ENCODE measurements around the gene GNG2. TPM values are rescaled to one million over a fixed set of nuclear protein-coding genes. Genes with fewer than 3 reads are reported as not detected.

The GNG2 gene
- total and polyA plus RNA-seq, 7 donors, result 1.4 to 8.2 (median 2.1) TPM

- intact Hi-C loops (cut with DNase I), result no loop called here
- peak overlapping the region; percentile 61 for H3K4me3 ChIP-seq
- H3K36me3 ChIP-seq (ENCODE audit: insufficient read depth in 1 of 2, low read depth in 1 of 2), result no peaks in the 10 kb centered on the region
- H3K27ac ChIP-seq, result no peak overlapping the region
- 82 to 92% (median 91%) methylated on average over 1 of the region's 1 CpG for WGBS, 3 donors
- TF ChIP-seq CTCF (IDR thresholded peaks at IDR 0.05), result no peak
- no peaks in the 10 kb centered on the region for H3K4me1 ChIP-seq
- DNase-seq, result no peak
- ATAC-seq, result no peak
- no peaks in the 10 kb centered on the region for H3K9me3 ChIP-seq
- peaks cover 0 to 5% (median 3%) of the 10 kb centered on the region in 3 donors for H3K27me3 ChIP-seq (ENCODE audit: insufficient read depth in 3 of 3, low read length in 2 of 3)
Observed at GRCh38 chr14:51862860-51863259, 2.4 kb downstream of the GNG2 start.

GRCh38 chr14:51865953-51866747, 5.7 kb downstream of the GNG2 start:
- H3K36me3 ChIP-seq (ENCODE audit: insufficient read depth in 1 of 2, low read depth in 1 of 2), result no peaks in the 10 kb centered on the region
- no peak for TF ChIP-seq CTCF (IDR thresholded peaks at IDR 0.05)
- ATAC-seq (no peak), DNase-seq (no peak)
- peaks cover 0 to 4% (median 0%) of the 10 kb centered on the region in 3 donors for H3K27me3 ChIP-seq (ENCODE audit: insufficient read depth in 3 of 3, low read length in 2 of 3)
- no peak overlapping the region for H3K27ac ChIP-seq
- H3K4me3 ChIP-seq, result no peak overlapping the region
- 56 to 62% (median 61%) methylated on average over 5 of the region's 5 CpGs for WGBS, 3 donors
- no peaks in the 10 kb centered on the region for H3K4me1 ChIP-seq
- intact Hi-C loops (cut with DNase I), result no loop called here
- H3K9me3 ChIP-seq, result no peaks in the 10 kb centered on the region

GRCh38 chr14:51867741-51868140, 7.3 kb downstream of the GNG2 start:
- H3K4me3 ChIP-seq, result no peak overlapping the region
- no peaks in the 10 kb centered on the region for H3K36me3 ChIP-seq (ENCODE audit: insufficient read depth in 1 of 2, low read depth in 1 of 2)
- H3K4me1 ChIP-seq, result no peaks in the 10 kb centered on the region
- no peak for TF ChIP-seq CTCF (IDR thresholded peaks at IDR 0.05)
- no peak for ATAC-seq
- intact Hi-C loops (cut with DNase I), result no loop called here
- no peaks in the 10 kb centered on the region for H3K9me3 ChIP-seq
- H3K27ac ChIP-seq, result no peak overlapping the region
- H3K27me3 ChIP-seq (ENCODE audit: insufficient read depth in 3 of 3, low read length in 2 of 3), result peaks cover 0 to 3% (median 0%) of the 10 kb centered on the region in 3 donors
- WGBS, 3 donors, result 93 to 99% (median 95%) methylated on average over 2 of the region's 2 CpGs
- no peak for DNase-seq

- Histone ChIP-seq H3K4me1 (no peaks in the 10 kb centered on the region), H3K36me3 (ENCODE audit: insufficient read depth in 1 of 2, low read depth in 1 of 2) (no peaks in the 10 kb centered on the region), H3K9me3 (no peaks in the 10 kb centered on the region), H3K27ac (no peak overlapping the region), H3K4me3 (no peak overlapping the region), H3K27me3 (ENCODE audit: insufficient read depth in 3 of 3, low read length in 2 of 3) (peaks cover 0 to 3% (median 0%) of the 10 kb centered on the region in 3 donors)
- DNase-seq (no peak), ATAC-seq (no peak)
- intact Hi-C loops (cut with DNase I), result no loop called here
- no peak for TF ChIP-seq CTCF (IDR thresholded peaks at IDR 0.05)
- WGBS, 3 donors, result 66 to 82% (median 67%) methylated on average over 2 of the region's 2 CpGs
Observed at GRCh38 chr14:51868405-51868804, 8.0 kb downstream of the GNG2 start.

Data from psoas muscle (tissue), 8 donors.